SH-SY5Y (cell line): Measurements from ENCODE around the gene USP44.

Experiments
- GATA2 ChIP-seq: IDR thresholded peaks from 2 replicates; pipeline ENCODE4 v1.6.1; 2011; ENCODE audit warnings: mild to moderate bottlenecking, low read depth, low read length
- GATA3 ChIP-seq: IDR thresholded peaks from 2 replicates; pipeline ENCODE4 v1.6.1; 2011; ENCODE audit warnings: low read depth, mild to moderate bottlenecking, low read length, moderate library complexity

The USP44 gene

GRCh38 chr12:95551305-95551704 is at the start of gene USP44:
Gene USP44, minus strand, starts transcription at chr12:95551476. Its CDS starts 17,220 bp downstream, at chr12:95534256.
- no peak for TF ChIP-seq GATA3
- no peak for TF ChIP-seq GATA2

GRCh38 chr12:95600567-95600966 is 49.3 kb upstream of the USP44 start:
- TF ChIP-seq GATA2 = no peak
- TF ChIP-seq GATA3 = no peak

- TF ChIP-seq GATA3 = no peak
- TF ChIP-seq GATA2 = no peak
Observed at GRCh38 chr12:95599880-95600279, 48.6 kb upstream of the USP44 start.

- TF ChIP-seq GATA3 (no peak), GATA2 (no peak)
Observed at GRCh38 chr12:95594136-95594535, 42.9 kb upstream of the USP44 start.

- no peak for TF ChIP-seq GATA2
- no peak for TF ChIP-seq GATA3
Observed at GRCh38 chr12:95593266-95593871, 42.1 kb upstream of the USP44 start.

- no peak for TF ChIP-seq GATA2
- TF ChIP-seq GATA3 = no peak
Observed at GRCh38 chr12:95591731-95592130, 40.5 kb upstream of the USP44 start.

- TF ChIP-seq GATA3 = no peak
- TF ChIP-seq GATA2 = no peak
Observed at GRCh38 chr12:95590775-95591174, 39.5 kb upstream of the USP44 start.

GRCh38 chr12:95583933-95584332 is 32.7 kb upstream of the USP44 start:
- no peak for TF ChIP-seq GATA2
- no peak for TF ChIP-seq GATA3

GRCh38 chr12:95582230-95583058 is 31.2 kb upstream of the USP44 start:
- TF ChIP-seq GATA2 (no peak), GATA3 (no peak)

GRCh38 chr12:95577820-95578219 is 26.5 kb upstream of the USP44 start:
- TF ChIP-seq GATA2 (no peak), GATA3 (no peak)

- TF ChIP-seq GATA3 = no peak
- no peak for TF ChIP-seq GATA2
Observed at GRCh38 chr12:95574799-95575452, 23.6 kb upstream of the USP44 start.

GRCh38 chr12:95573951-95574576 is 22.8 kb upstream of the USP44 start:
- TF ChIP-seq GATA3 (no peak), GATA2 (no peak)

- no peak for TF ChIP-seq GATA3
Observed at GRCh38 chr12:95571369-95571768, 20.1 kb upstream of the USP44 start.

- no peak for TF ChIP-seq GATA2
- TF ChIP-seq GATA3 = no peak
Observed at GRCh38 chr12:95557625-95558024, 6.3 kb upstream of the USP44 start.

GRCh38 chr12:95554532-95555071 is 3.3 kb upstream of the USP44 start:
- TF ChIP-seq GATA3 (no peak), GATA2 (no peak)
